CD4-positive, alpha-beta T cell treated with Interleukin-21 for 1 hour (primary cell): ENCODE measurements around the gene TIGD4.

ENCODE experiments used
- DNase-seq: peaks from one replicate; pipeline ENCODE4 v3.0.0-alpha.2; 2020

TIGD4 gene

DNA sequence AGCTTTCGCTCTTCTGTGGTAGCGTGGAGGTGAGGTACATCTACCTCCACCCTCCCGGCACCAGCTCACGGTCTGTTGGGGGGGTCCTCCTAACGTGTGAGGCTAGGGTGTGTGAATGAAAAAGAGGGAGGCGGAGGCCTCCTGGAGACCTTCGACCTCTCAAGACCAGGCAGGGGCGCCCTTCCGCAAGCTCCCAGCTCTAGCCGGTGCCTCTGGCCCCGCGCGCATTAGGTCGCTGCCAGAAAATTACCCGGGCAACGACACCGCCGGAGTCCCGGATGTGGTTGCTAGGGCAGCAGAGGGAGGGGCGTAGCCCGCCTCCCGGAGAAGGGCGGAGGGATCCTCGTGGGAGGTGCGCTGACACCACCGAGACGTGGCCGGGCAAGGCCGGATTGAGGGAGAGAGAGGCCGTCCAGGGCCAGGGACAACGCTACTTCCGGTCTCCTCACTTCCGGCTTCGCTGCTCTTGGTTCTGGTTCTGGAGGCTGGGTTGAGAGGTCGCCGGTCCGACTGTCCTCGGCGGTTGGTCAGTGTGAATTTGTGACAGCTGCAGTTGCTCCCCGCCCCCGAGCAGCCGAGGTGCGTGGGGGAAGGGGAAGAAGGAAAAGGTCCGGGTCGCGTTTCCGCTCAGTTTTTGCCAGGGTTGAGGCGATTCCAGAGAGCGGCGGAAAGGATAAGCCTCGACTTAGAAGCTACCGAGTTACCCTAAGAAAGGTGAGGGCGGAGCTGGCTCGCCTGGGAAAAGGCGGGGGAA lies at the start of gene TIGD4, which contains the start of gene ARFIP1:
Gene TIGD4, minus strand, starts transcription at position 218 of the 754 bp plus-strand sequence. CDS start 8,726 bp downstream, outside the sequence.
Gene ARFIP1, plus strand, starts transcription at position 442 of the 754 bp plus-strand sequence. CDS start 49,680 bp downstream, outside the sequence.
- DNase-seq = peak; percentile 96

GRCh38 chr4:152828122-152828521 lies 48.6 kb upstream of the TIGD4 start:
- no peak for DNase-seq

GRCh38 chr4:152825336-152825735 lies 45.8 kb upstream of the TIGD4 start:
- DNase-seq = no peak

DNA sequence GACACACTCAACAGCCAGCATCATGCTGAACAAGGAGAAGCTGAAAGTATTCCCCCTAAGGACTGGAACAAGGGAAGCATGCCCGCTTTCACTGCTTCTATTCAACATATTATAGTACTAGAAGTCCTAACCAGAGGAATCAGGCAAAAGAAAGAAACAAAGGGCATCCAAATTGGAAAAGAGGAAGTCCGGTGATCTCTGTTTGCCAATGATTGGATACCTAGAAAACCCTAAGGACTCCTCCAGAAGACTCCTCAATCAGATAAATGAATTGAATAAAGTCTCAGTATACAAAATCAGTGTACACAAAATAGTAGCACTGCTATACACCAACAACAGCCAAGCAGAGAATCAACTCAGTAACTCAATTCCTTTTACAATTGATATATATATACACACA lies 45.0 kb upstream of the TIGD4 start:
- no peak for DNase-seq

- DNase-seq = no peak
Observed at GRCh38 chr4:152822323-152822722, 42.8 kb upstream of the TIGD4 start.

GRCh38 chr4:152820073-152820472 lies 40.5 kb upstream of the TIGD4 start:
- no peak for DNase-seq

- no peak for DNase-seq
Observed at GRCh38 chr4:152819026-152819645, 39.6 kb upstream of the TIGD4 start.

DNA sequence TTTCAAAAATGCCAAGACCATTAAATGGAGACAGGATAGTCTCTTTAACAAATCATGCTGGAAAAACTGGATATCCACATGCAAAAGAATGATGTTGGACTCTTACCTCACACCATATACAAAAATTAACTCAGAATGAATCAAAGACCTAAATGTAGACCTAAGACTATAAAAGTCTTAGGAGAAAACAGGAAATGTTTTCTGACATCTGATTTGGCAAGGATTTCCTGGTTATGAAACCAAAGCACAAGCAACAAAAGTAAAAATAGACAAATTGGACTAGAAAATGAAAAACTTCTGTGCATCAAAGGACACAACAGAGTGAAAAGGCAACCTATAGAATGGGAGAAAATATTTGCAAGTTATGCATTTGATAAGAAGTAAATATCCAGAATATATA lies 37.8 kb upstream of the TIGD4 start:
- no peak for DNase-seq

DNA sequence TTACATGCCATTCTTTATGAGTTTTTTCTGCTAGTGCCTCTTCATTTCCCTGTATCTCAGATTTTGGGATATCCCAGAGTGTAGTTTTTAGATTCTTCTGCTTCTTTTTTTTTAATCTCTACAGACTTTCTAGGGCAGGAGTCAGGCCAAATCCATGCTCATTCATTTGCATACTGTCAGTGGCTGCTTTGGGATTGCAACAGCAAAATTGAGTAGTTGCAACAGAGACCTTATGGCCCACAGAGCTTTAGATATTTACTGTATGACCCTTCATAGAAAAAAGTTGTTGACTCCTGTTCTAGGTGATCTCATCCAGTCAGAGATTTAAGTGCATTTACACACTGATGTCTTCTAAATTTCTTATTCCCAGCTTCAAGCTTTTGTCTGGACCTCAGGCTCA lies 35.5 kb upstream of the TIGD4 start:
- DNase-seq = no peak

- DNase-seq = no peak
Observed at GRCh38 chr4:152810715-152811287, 31.3 kb upstream of the TIGD4 start.

- no peak for DNase-seq
Observed at GRCh38 chr4:152808670-152809069, 29.1 kb upstream of the TIGD4 start.

DNA sequence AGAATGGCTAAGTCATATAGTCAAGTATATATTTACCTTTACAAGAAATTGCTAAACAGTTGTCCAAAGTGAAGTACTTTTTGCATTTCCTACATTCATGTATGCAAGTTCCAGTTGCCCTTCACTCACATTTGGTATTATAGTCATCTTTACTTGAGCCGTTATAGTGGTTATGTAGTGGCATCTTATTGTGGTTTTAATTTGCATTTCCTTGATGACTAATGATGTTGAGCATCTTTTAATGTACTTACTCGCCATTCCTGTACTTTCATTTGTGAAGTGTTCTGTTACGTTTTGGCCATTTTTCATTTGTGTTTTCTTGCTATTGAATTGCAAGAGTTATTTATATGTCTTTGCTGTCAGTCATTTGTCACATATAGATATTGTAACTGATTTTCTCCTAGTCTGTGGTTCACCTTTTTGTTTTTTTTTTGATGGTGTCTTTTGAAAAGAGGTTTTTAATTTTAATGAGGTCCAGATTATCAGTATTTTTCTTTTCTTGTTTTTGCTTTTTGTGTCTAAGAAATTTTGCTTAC lies 27.8 kb upstream of the TIGD4 start:
- peak; percentile 27 for DNase-seq

- DNase-seq = no peak
Observed at GRCh38 chr4:152806501-152807125, 27.1 kb upstream of the TIGD4 start.

DNA sequence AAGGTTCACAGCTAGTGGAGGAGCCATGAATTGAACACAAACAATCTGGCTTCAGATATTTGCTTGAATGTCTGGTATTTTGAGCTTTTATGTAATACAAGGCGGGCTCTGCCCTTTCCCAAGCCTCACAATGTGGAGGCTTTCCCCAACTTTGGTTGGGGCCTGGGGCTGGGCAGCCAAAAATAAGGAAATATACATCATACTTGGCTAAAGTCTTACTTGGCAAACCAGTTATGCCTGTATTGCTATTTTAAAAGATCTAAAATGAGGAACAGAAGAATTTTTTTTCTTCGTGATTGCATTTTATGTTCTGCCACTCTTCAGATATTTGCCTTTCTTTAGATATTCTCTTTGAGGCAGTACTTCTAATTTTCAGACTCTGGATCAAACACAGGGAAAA lies 26.3 kb upstream of the TIGD4 start:
- no peak for DNase-seq

GRCh38 chr4:152805071-152805650 lies 25.6 kb upstream of the TIGD4 start:
- DNase-seq = no peak

DNA sequence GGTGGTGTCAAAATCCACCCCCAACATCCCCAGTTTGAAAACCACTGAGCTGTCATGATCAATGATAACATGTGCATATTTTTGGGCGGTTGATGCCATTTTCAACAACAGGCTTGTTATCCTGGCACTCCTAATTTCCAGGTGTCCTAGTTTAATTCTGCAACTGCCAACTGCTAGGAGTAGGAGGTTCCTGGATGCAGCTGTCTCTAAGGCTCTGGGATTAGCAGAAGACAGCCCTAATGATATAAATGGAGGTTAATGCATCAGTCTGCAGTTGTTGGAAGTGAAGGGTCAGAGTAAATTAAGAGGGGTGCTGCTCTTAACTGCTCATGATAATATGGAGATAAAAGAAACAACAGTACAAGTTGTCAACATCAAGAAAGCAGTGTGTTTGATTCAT lies 24.0 kb upstream of the TIGD4 start:
- no peak for DNase-seq

GRCh38 chr4:152795891-152796290 lies 16.4 kb upstream of the TIGD4 start:
- no peak for DNase-seq

DNA sequence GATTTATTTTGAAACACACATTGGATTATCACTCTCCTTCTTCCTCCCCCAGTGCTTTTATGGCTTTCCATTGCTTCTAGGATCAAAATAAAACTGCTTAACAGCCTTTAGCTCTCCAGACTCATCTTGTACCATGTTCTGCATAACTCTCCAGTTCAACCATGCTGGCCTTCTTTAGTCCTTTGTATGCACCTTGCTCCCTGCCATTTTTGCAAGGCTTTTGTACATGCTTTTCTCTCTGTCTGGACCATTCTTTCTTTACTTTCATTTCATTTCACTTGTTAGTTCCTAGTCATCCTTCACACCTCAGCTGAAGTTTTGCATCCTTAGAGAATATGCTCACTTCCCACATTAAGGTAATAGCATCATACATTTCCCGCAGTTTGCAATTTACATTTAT lies 7.1 kb upstream of the TIGD4 start:
- DNase-seq = no peak

- DNase-seq = no peak
Observed at GRCh38 chr4:152785639-152786615, 6.4 kb upstream of the TIGD4 start.

DNA sequence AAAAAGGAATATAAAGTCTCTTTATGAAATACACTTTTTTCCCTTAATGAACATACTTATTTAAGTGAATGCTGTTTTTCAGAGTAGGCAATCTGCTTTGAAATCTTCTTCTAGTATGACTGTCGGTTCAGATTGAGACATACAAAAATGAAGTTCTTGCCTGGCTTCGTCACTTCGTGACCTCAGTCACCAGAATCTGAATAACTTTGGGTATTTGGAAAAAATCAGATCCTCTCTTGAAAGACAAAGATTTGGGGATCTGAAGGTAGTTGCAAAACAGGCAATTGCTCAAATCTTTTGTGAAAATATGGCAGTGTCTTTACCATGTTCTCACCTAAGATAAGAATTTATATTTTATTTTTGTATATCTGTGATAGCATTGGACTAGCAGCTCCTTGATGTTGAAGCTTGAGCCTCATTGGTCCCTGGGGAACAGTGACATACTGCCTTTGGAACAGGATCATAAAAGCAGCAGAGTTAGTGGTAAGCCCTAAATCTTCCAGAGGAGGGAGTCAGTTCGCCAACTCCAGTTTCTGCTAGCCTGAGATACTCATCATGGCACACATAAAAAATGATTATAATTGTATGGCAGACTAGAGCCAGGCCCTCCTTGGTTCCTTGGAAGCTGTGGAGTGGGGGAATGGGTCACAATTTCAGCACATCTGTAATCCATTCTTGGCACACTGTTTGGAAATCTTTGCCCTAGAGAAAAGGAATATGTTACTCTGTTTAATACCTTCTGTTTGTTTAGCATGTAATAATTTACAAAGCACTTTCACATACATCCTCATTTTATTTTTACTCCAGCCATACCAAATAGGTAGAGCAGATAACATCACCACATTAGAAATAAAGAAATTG lies 5.2 kb upstream of the TIGD4 start:
- no peak for DNase-seq
